Astrocyte (in vitro differentiated cells and primary cell): ENCODE data around the gene COL3A1. TPM values are rescaled to one million over a fixed set of nuclear protein-coding genes. Genes with fewer than 3 reads are reported as not detected.

Experiments used
- DNase-seq: peaks from one replicate; pipeline ENCODE4 v3.0.0-alpha.2; 2010; ENCODE audit warnings: low read depth
- FAIRE-seq: peaks from 2 replicates; lab custom pipeline; 2011; peaks lifted over from hg19 to GRCh38; lab: Jason Lieb, UNC
- H2AFZ ChIP-seq: 2 replicates; pipeline ENCODE4 v1.6.0; 2012; ENCODE audit warnings: low read depth, low read length, inconsistent platforms
- H3K27ac ChIP-seq: 2 replicates; pipeline ENCODE4 v1.5.1; 2011; ENCODE audit warnings: low read depth, low read length, inconsistent platforms
- H3K27me3 ChIP-seq: 2 replicates; pipeline ENCODE4 v1.6.0; 2011; ENCODE audit warnings: low read length, inconsistent platforms; ENCODE audit not compliant: insufficient read depth
- H3K36me3 ChIP-seq: 2 replicates; pipeline ENCODE4 v1.5.1; 2011; ENCODE audit warnings: low read length, inconsistent platforms; ENCODE audit not compliant: insufficient read depth
- H3K4me1 ChIP-seq: 2 replicates; pipeline ENCODE4 v1.5.1; 2011; ENCODE audit warnings: low read length, inconsistent platforms; ENCODE audit not compliant: insufficient read depth
- H3K4me2 ChIP-seq: 2 replicates; pipeline ENCODE4 v1.6.0; 2012; ENCODE audit warnings: low read length, inconsistent platforms
- H3K4me3 ChIP-seq: 2 replicates; pipeline ENCODE4 v1.5.1; 2011; ENCODE audit warnings: low read depth, mild to moderate bottlenecking, low read length, inconsistent platforms; ENCODE audit not compliant: insufficient read depth
- H3K79me2 ChIP-seq: 2 replicates; pipeline ENCODE4 v1.6.0; 2012; ENCODE audit warnings: mild to moderate bottlenecking, low read length, inconsistent platforms; ENCODE audit not compliant: insufficient read depth
- H3K9ac ChIP-seq: 2 replicates; pipeline ENCODE4 v1.6.0; 2012; ENCODE audit warnings: mild to moderate bottlenecking, low read length, inconsistent platforms
- H3K9me3 ChIP-seq: 2 replicates; pipeline ENCODE4 v1.5.1; 2012; ENCODE audit warnings: low read depth, mild to moderate bottlenecking, low read length, inconsistent platforms; ENCODE audit not compliant: insufficient read depth
- H4K20me1 ChIP-seq: 2 replicates; pipeline ENCODE4 v1.6.0; 2012; ENCODE audit warnings: low read length, inconsistent platforms; ENCODE audit not compliant: insufficient read depth
- H3K27ac Mint-ChIP-seq: one replicate; pipeline ENCODE4 v1.8.0; 2021; ENCODE audit warnings: mild to moderate bottlenecking, mixed read lengths; ENCODE audit not compliant: unreplicated experiment
- H3K27me3 Mint-ChIP-seq: one replicate; pipeline ENCODE4 v1.8.0; 2021; ENCODE audit warnings: low read depth, mixed read lengths; ENCODE audit not compliant: unreplicated experiment
- H3K36me3 Mint-ChIP-seq: one replicate; pipeline ENCODE4 v1.8.0; 2021; ENCODE audit warnings: low read depth, mixed read lengths; ENCODE audit not compliant: unreplicated experiment
- H3K4me1 Mint-ChIP-seq: one replicate; pipeline ENCODE4 v1.8.0; 2021; ENCODE audit warnings: low read depth, mixed read lengths; ENCODE audit not compliant: unreplicated experiment
- H3K4me3 Mint-ChIP-seq: one replicate; pipeline ENCODE4 v1.8.0; 2021; ENCODE audit warnings: mild to moderate bottlenecking, moderate library complexity, mixed read lengths; ENCODE audit not compliant: unreplicated experiment
- H3K9me3 Mint-ChIP-seq: one replicate; pipeline ENCODE4 v1.8.0; 2021; ENCODE audit warnings: mild to moderate bottlenecking, mixed read lengths; ENCODE audit not compliant: unreplicated experiment
- CTCF ChIP-seq: IDR thresholded peaks from 2 replicates; pipeline ENCODE4 v1.5.1; 2011; ENCODE audit warnings: low read depth, mild to moderate bottlenecking, inconsistent platforms, low read length, moderate library complexity; ENCODE audit not compliant: insufficient read depth
- EZH2 ChIP-seq: IDR thresholded peaks from 2 replicates; pipeline ENCODE4 v1.6.1; 2012; ENCODE audit warnings: mild to moderate bottlenecking, low read length, inconsistent platforms; ENCODE audit not compliant: insufficient read depth
- total RNA-seq: library from RNA; stranded (reverse); gene quantifications from 2 replicates; pipeline ENCODE4 v1.2.1, GENCODE V29; 2021

COL3A1 gene
- total RNA-seq, 1 donor from 2014 or later: 350 TPM

DNA sequence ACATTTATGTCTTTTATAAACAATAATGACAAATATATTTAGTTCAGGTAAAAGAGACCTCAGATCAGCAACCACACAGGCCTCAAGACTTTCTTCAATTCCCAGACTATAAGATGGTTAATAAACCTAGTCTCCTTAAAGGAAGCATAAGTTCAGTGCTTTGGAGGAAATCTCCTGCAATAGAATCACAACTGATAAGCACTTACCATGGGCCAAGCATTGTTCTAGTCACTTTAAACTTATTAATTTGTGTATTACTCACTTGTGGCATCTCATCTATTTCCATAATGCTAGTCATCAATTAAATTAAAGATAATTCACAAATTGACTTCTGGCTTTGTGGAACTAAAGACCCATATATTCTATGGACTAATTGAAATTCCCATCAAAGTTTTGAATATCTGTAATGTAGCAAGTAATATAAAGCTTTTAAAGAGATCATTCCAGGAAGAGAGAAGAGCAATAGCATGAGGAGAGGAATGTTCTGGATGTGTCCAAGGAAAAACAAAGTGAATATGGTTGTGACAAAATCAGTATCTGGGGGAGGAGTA lies 42.2 kb downstream of the COL3A1 start:
- Mint-ChIP-seq H3K27me3 (peaks cover 2% of the 10 kb centered on the region), H3K27ac (no peak overlapping the region)

GRCh38 chr2:189018631-189019030 lies 44.5 kb downstream of the COL3A1 start:
- peak; percentile 81 for FAIRE-seq
- DNase-seq: no peak
- no peak overlapping the region for H3K9ac ChIP-seq

More for the DNA sequence above, 42.2 kb downstream of the COL3A1 start:
- Mint-ChIP-seq H3K36me3 (peaks cover 5% of the 10 kb centered on the region), H3K4me3 (no peak overlapping the region), H3K4me1 (peaks cover 18% of the 10 kb centered on the region), H3K9me3 (peaks cover 2% of the 10 kb centered on the region)
- no peaks in the 10 kb centered on the region for H3K9me3 ChIP-seq
- H3K4me2 ChIP-seq: no peak overlapping the region
- H3K9ac ChIP-seq: no peak overlapping the region
- TF ChIP-seq CTCF (no peak), EZH2 (no peak)
- DNase-seq (no peak), FAIRE-seq (no peak)
- H3K79me2 ChIP-seq: no peaks in the 10 kb centered on the region
- no peaks in the 10 kb centered on the region for H3K36me3 ChIP-seq
- no peak overlapping the region for H3K4me3 ChIP-seq
- no peaks in the 10 kb centered on the region for H3K27me3 ChIP-seq
- H3K4me1 ChIP-seq: peaks cover 5% of the 10 kb centered on the region
- no peak overlapping the region for H2AFZ ChIP-seq
- H3K27ac ChIP-seq: no peak overlapping the region
- H4K20me1 ChIP-seq: no peaks in the 10 kb centered on the region

More at GRCh38 chr2:189018631-189019030, 44.5 kb downstream of the COL3A1 start:
- H3K27me3 Mint-ChIP-seq: peaks cover 2% of the 10 kb centered on the region
- peaks cover 2% of the 10 kb centered on the region for H3K9me3 Mint-ChIP-seq
- no peak for TF ChIP-seq EZH2
- no peak for TF ChIP-seq CTCF
- no peaks in the 10 kb centered on the region for H3K79me2 ChIP-seq
- H3K4me3 Mint-ChIP-seq: no peak overlapping the region
- peak overlapping the region; percentile 29 for H3K4me2 ChIP-seq
- H3K36me3 ChIP-seq: no peaks in the 10 kb centered on the region
- H3K27ac Mint-ChIP-seq: no peak overlapping the region
- no peaks in the 10 kb centered on the region for H4K20me1 ChIP-seq
- no peaks in the 10 kb centered on the region for H3K9me3 ChIP-seq
- no peak overlapping the region for H2AFZ ChIP-seq
- no peak overlapping the region for H3K27ac ChIP-seq
- no peaks in the 10 kb centered on the region for H3K27me3 ChIP-seq
- H3K4me3 ChIP-seq: no peak overlapping the region
- peaks cover 2% of the 10 kb centered on the region for H3K36me3 Mint-ChIP-seq
- H3K4me1 ChIP-seq: peaks cover 11% of the 10 kb centered on the region
- peaks cover 26% of the 10 kb centered on the region for H3K4me1 Mint-ChIP-seq
